Upper lobe of right lung (tissue), 1 donor: ENCODE results near the gene ATP4B. TPM values are rescaled to one million over a fixed set of nuclear protein-coding genes. Genes with fewer than 3 reads are reported as not detected.
A peak's percentile ranks its signal among the peaks of the same experiment; 100 is the strongest.

ENCODE experiments used
- ATAC-seq: fragments of 200-7000 bp; cut with Tn5 transposase; one replicate; pipeline ENCODE4 v1.9.1; 2020; ENCODE audit warnings: mild to moderate bottlenecking, moderate library complexity
- DNase-seq: peaks from one replicate; pipeline ENCODE4 v3.0.0-alpha.2; 2020
- H3K27ac ChIP-seq: fragments of 200-600 bp; one replicate; pipeline ENCODE4 v1.8.0; 2022
- H3K27me3 ChIP-seq: fragments of 200-600 bp; one replicate; pipeline ENCODE4 v1.8.0; 2022; ENCODE audit warnings: mild to moderate bottlenecking
- H3K36me3 ChIP-seq: fragments of 200-600 bp; one replicate; pipeline ENCODE4 v1.8.0; 2022
- H3K4me1 ChIP-seq: fragments of 200-600 bp; one replicate; pipeline ENCODE4 v1.8.0; 2022
- H3K4me3 ChIP-seq: fragments of 200-600 bp; one replicate; pipeline ENCODE4 v1.8.0; 2022; ENCODE audit warnings: mild to moderate bottlenecking
- H3K9me3 ChIP-seq: fragments of 200-600 bp; one replicate; pipeline ENCODE4 v1.8.0; 2022
- intact Hi-C: fragments of 100-400 bp; cut with DNase I; formaldehyde crosslinking; loops from one replicate; pipeline ENCODE4 v1.11.0; 2022
- total RNA-seq: library from RNA; stranded (reverse); fragmentation: NEBNext Ultra II Directional; extraction: Animal tissue kit (Norgen Biotek cat#: 25700); gene quantifications from one replicate; pipeline ENCODE4 v1.2.1, GENCODE V29; 2021
- TF ChIP-seq, protein P1 (sequence below): fragments of 200-600 bp; IDR thresholded peaks from one replicate; pipeline ENCODE4 v1.8.0; 2022; ENCODE audit warnings: antibody characterized with exemption
- donor health status: DM: no; HTN: yes; CAD: no; lungs with severe emphysema.

The ATP4B gene
- total RNA-seq, 1 donor from 2014 or later = not detected

DNA sequence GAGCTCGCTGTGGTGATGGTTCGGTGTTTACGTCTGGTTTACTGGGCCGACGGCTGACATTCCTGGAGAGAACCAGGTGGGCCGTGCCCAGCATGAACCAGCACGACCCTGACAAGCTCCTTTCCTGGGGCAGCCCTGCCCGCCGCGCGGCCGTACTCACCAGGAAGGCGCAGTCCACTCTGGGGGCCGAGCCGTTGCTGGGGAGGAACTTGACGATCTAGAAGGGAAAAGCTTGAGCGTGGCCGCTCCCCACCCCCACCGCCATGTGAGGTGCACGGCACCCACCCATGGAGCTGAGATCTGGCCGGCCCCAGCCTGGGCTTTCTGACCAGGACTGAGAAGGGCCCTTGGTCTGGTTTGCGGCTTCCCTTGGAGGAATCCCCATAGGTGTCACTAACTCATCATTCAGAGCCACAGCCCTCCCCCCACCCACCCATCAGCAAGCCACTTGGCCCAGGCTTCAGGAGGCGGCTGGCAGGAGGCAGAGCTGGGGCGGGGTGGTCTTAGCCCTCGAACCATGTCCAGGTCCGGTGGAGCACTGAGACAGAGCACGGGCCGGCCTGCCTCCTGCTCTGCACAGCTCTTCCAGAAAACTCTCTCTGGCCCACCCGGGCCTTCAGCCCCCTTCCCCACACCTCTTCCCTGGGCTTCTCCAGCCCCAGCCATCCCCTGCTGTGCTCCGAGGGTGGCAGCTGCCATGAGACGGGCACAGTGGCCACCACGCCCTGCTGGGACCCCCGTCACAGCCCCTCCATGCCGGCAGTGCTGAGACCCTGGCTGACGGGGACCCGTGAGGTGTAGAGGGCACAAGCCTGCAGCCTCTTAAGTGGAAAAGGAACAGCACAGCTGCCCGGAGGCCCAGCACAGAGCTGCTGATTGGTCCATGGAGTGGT, 6.2 kb downstream of the ATP4B start:
- H3K27ac ChIP-seq = no peak overlapping the region
- DNase-seq = peak; percentile 63
- intact Hi-C loops = no loop called here

DNA sequence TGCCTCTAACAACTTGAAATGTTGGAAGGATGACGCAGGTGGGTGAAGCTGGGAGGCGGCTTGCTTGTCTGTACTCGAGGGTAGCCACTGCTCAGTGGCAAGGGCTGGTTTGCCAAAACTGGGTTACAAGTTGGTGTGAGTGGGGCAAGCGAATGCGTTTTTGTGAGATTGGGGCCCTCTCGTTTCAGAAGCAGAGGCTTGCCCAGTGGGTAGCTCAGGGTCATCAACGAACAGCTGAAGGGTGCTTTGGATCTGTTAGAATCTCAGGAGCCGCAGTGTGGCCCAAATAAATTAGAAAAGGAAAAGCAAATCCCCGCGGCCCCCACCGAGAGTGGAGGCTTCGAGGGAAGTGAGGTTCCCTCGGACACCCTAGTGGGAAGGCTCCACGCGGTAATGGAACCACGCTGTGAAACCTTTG, 7.3 kb downstream of the ATP4B start:
- ATAC-seq (no peak), DNase-seq (peak; percentile 55)
- no peaks in the 10 kb centered on the region for H3K9me3 ChIP-seq
- no peaks in the 10 kb centered on the region for H3K27me3 ChIP-seq
- no peak overlapping the region for H3K27ac ChIP-seq
- TF ChIP-seq, protein P1, sequence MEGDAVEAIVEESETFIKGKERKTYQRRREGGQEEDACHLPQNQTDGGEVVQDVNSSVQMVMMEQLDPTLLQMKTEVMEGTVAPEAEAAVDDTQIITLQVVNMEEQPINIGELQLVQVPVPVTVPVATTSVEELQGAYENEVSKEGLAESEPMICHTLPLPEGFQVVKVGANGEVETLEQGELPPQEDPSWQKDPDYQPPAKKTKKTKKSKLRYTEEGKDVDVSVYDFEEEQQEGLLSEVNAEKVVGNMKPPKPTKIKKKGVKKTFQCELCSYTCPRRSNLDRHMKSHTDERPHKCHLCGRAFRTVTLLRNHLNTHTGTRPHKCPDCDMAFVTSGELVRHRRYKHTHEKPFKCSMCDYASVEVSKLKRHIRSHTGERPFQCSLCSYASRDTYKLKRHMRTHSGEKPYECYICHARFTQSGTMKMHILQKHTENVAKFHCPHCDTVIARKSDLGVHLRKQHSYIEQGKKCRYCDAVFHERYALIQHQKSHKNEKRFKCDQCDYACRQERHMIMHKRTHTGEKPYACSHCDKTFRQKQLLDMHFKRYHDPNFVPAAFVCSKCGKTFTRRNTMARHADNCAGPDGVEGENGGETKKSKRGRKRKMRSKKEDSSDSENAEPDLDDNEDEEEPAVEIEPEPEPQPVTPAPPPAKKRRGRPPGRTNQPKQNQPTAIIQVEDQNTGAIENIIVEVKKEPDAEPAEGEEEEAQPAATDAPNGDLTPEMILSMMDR = no peak
- intact Hi-C loops = no loop called here
- peaks cover 13% of the 10 kb centered on the region for H3K4me1 ChIP-seq
- H3K4me3 ChIP-seq = no peak overlapping the region
- no peaks in the 10 kb centered on the region for H3K36me3 ChIP-seq

More for the DNA sequence above, 6.2 kb downstream of the ATP4B start:
- Histone ChIP-seq H3K36me3 (no peaks in the 10 kb centered on the region), H3K27me3 (no peaks in the 10 kb centered on the region), H3K4me1 (peaks cover 8% of the 10 kb centered on the region), H3K9me3 (no peaks in the 10 kb centered on the region), H3K4me3 (no peak overlapping the region)
- ATAC-seq = no peak
- TF ChIP-seq, protein P1 = no peak

DNA sequence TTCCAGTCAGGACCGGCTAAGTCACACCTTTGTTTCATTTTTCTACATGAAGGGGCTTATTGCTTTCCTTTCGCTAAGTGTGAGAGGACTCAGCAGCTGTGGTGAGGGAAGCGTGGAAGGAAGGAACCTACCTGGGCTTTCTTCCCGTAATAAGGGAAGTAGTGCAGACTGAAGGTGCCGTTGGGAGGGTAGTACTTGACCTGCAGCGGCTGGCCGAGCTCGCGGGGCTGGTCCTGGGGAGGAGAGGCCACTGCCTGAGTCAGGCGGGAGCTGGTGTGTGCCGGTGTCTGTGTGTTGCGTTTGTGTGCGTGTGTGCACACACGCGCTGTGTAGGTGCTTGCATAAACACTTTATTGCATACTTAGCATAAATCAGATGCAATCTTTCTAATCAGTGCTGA, 7.7 kb downstream of the ATP4B start:
- H3K9me3 ChIP-seq = no peaks in the 10 kb centered on the region
- TF ChIP-seq, protein P1 = no peak
- ATAC-seq = peak; percentile 57
- intact Hi-C loops = no loop called here
- H3K27me3 ChIP-seq = no peaks in the 10 kb centered on the region
- H3K4me1 ChIP-seq = peaks cover 13% of the 10 kb centered on the region
- H3K27ac ChIP-seq = no peak overlapping the region
- peak; percentile 83 for DNase-seq
- H3K36me3 ChIP-seq = no peaks in the 10 kb centered on the region
- no peak overlapping the region for H3K4me3 ChIP-seq

DNA sequence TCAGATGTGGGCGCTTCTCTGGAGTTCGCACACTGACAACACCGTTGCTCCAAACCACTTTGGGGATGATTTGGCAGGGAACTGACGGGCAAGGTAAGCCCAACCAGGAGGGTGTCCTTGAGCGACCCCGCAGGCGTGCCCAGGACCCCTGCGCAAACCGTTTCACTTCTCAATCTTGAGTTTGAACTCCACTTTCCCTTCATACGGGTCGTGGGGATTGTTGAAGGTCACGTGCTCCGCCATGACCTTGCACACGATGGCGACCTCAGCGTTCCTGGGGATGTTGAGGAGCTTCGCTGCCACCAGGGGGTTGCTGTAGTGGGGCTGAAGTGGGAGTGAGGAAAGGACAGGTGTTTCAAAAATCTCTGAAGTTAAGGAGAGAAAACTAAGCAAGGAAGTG, 8.8 kb downstream of the ATP4B start:
- H3K27me3 ChIP-seq = no peaks in the 10 kb centered on the region
- H3K4me3 ChIP-seq = no peak overlapping the region
- DNase-seq (peak; percentile 32), ATAC-seq (no peak)
- TF ChIP-seq, protein P1 = no peak
- H3K27ac ChIP-seq = no peak overlapping the region
- H3K36me3 ChIP-seq = no peaks in the 10 kb centered on the region
- intact Hi-C loops = no loop called here
- H3K9me3 ChIP-seq = no peaks in the 10 kb centered on the region
- H3K4me1 ChIP-seq = peaks cover 13% of the 10 kb centered on the region

DNA sequence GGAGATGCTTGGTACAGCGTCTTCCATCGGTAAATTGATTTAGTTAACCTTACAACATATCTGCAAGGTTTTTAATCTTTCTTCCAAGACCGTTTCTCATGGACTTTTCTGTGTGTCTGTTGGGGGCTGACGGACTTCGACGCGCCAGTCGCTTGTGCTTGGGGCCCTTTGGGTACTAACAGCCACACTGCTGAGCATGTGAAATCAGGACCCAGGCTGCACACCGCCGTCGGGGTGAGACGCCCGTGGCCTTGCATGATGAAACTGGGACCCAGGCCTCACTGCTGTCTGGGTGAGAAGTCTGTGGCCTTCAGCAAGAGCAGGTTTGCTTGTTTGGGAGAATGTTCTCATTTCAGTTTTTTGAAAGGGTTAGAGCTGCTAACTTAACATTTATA, 9.8 kb downstream of the ATP4B start:
- H3K27ac ChIP-seq = no peak overlapping the region
- peak overlapping the region; percentile 25 for H3K4me3 ChIP-seq
- TF ChIP-seq, protein P1 = no peak
- DNase-seq (peak; percentile 48), ATAC-seq (no peak)
- no peaks in the 10 kb centered on the region for H3K36me3 ChIP-seq
- no peaks in the 10 kb centered on the region for H3K9me3 ChIP-seq
- H3K4me1 ChIP-seq = peaks cover 13% of the 10 kb centered on the region
- intact Hi-C loops = no loop called here
- H3K27me3 ChIP-seq = no peaks in the 10 kb centered on the region
